GM13976 (cell line): Measurements from ENCODE around the gene SFT2D3.
"Not testable (repeated sequence)": the region's sequence is repeated elsewhere in the genome, so short reads cannot be mapped to it uniquely, and the experiment has no call there.

Experiments
- DNase-seq: peaks from one replicate; pipeline ENCODE4 v3.0.0; 2012; ENCODE audit warnings: low spot score
- in situ Hi-C: fragments of 300-500 bp; cut with MboI; formaldehyde crosslinking; loops from one replicate; pipeline ENCODE4 v1.12.0; 2022; ENCODE audit warnings: low sequenced_read_pairs, mixed read lengths, inconsistent platforms; ENCODE audit not compliant: unreplicated experiment
- TF ChIP-seq, protein P1 (sequence below): IDR thresholded peaks from 2 replicates; pipeline ENCODE4 v1.5.1; 2012; ENCODE audit warnings: borderline replicate concordance, mild to moderate bottlenecking; ENCODE audit not compliant: insufficient read depth; ENCODE audit errors: extremely low read depth, missing control alignments, control extremely low read depth

The SFT2D3 gene

GRCh38 chr2:127735537-127736399 lies 34.5 kb downstream of the SFT2D3 start:
- in situ Hi-C loops, result no loop called here
- no peak for DNase-seq
- TF ChIP-seq, protein P1, sequence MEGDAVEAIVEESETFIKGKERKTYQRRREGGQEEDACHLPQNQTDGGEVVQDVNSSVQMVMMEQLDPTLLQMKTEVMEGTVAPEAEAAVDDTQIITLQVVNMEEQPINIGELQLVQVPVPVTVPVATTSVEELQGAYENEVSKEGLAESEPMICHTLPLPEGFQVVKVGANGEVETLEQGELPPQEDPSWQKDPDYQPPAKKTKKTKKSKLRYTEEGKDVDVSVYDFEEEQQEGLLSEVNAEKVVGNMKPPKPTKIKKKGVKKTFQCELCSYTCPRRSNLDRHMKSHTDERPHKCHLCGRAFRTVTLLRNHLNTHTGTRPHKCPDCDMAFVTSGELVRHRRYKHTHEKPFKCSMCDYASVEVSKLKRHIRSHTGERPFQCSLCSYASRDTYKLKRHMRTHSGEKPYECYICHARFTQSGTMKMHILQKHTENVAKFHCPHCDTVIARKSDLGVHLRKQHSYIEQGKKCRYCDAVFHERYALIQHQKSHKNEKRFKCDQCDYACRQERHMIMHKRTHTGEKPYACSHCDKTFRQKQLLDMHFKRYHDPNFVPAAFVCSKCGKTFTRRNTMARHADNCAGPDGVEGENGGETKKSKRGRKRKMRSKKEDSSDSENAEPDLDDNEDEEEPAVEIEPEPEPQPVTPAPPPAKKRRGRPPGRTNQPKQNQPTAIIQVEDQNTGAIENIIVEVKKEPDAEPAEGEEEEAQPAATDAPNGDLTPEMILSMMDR, result no peak

DNA sequence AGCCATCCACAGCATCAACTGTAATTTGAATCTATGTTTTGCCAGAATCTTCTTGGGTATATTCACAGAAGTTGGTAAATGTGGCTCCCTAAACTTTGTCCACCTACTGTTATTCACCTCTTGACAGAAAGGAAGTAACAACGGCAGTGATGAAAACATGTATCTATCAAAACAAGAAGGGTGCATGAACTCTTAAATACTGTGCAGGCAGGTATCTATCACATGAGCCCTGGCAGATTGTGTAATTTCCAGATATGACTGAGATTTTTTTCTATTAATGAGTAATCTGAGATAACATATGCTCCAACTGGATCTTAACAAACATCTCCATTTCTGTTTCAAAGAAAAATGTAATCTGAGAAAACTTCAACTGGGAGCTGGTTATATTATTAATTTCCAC lies 36.6 kb downstream of the SFT2D3 start:
- TF ChIP-seq, protein P1, result no peak
- no peak for DNase-seq
- in situ Hi-C loops, result no loop called here

GRCh38 chr2:127739800-127740199 lies 38.5 kb downstream of the SFT2D3 start:
- TF ChIP-seq, protein P1, result no peak
- in situ Hi-C loops, result no loop called here
- no peak for DNase-seq

GRCh38 chr2:127740665-127741288 lies 39.5 kb downstream of the SFT2D3 start:
- DNase-seq, result no peak
- TF ChIP-seq, protein P1, result no peak
- in situ Hi-C loops, result no loop called here

DNA sequence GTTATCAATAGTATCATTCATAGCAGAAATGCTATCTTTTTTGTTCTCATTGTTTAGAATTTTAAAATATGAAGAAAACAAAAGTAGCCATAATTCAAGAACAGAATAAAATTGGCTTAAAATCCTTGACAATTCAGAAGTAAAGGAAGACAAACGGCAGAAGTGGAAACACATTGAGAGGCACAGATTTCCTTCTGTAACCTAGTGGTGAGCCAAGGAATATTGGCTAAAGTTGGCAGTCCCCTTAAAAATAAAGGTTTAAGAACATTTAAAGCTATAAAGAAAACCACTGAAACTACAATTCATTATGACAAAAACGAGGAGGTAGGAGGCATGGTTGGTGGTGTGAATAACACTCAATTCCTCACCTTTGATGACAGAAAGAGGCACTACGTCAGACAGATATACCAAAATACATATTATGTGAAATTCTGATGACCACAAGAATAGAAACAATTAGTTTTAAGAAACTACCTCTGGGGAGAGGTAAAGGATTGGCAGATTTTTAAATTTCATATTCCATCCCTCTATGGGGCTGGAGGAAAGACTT lies 42.3 kb downstream of the SFT2D3 start:
- in situ Hi-C loops, result no loop called here

GRCh38 chr2:127747621-127748020 lies 46.3 kb downstream of the SFT2D3 start:
- in situ Hi-C loops, result no loop called here
- TF ChIP-seq, protein P1, result no peak
- DNase-seq, result no peak

More for the DNA sequence above, 42.3 kb downstream of the SFT2D3 start:
- no peak for DNase-seq
- TF ChIP-seq, protein P1, result no peak

GRCh38 chr2:127749537-127749936 lies 48.2 kb downstream of the SFT2D3 start:
- DNase-seq, result peak; percentile 70
- in situ Hi-C loops, result not testable (repeated sequence)
